Prostate gland (tissue), 2 donors: ENCODE data around the gene GOLPH3L.

Source experiments
- POLR2A ChIP-seq: fragments of 450-650 bp; IDR thresholded peaks from one replicate; pipeline ENCODE4 v1.6.1; 2016; ENCODE audit warnings: antibody characterized with exemption, mild to moderate bottlenecking
- POLR2AphosphoS5 ChIP-seq: sonication (generic); formaldehyde crosslinking; IDR thresholded peaks from one replicate; pipeline ENCODE4 v1.6.1; 2017; ENCODE audit warnings: antibody characterized with exemption
- TF ChIP-seq, protein P1 (sequence below), 4 experiments: fragments of 200-600 bp in 2 of 4; fragments of 450-650 bp in 2 of 4; sonication (generic) in 2 of 4; IDR thresholded peaks; 1 replicate in 3 of 4; 2 replicates in 1 of 4; pipeline ENCODE4 v1.5.1; 2016 to 2019; ENCODE audit warnings: antibody characterized with exemption in 4 of 4, mild to moderate bottlenecking in 2 of 4, moderate library complexity in 2 of 4

DNA sequence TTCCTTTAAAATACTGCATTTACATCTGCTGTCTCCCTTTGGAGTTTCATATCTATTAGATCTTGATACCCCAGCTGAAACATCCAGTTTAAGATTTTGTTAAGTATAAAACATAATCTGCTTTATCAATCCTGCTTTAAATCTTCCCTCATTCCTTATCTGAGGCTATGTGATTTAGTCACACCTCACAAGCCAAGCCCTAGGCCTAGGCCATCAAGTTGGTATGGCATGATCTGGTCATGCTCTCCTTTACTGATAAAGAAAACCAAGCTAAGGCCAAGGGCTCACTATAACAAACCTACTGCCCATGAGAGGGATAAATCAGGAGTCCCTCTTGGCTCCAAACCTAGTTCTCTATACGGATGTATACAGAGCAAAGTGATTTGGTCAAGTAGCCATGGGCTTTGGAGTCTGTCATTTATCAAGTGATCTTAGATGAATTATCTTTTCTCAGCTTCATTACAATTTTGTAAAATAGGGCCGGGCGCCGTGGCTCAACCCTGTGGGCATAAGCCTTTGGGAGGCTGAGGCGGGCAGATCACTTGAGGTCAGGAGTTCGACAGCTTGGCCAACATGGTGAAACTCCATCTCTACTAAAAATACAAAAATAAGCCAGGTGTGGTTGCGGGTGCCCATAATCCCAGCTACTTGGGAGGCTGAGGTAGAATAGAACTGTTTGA lies 90.4 kb downstream of the GOLPH3L start:
- TF ChIP-seq, protein P1, sequence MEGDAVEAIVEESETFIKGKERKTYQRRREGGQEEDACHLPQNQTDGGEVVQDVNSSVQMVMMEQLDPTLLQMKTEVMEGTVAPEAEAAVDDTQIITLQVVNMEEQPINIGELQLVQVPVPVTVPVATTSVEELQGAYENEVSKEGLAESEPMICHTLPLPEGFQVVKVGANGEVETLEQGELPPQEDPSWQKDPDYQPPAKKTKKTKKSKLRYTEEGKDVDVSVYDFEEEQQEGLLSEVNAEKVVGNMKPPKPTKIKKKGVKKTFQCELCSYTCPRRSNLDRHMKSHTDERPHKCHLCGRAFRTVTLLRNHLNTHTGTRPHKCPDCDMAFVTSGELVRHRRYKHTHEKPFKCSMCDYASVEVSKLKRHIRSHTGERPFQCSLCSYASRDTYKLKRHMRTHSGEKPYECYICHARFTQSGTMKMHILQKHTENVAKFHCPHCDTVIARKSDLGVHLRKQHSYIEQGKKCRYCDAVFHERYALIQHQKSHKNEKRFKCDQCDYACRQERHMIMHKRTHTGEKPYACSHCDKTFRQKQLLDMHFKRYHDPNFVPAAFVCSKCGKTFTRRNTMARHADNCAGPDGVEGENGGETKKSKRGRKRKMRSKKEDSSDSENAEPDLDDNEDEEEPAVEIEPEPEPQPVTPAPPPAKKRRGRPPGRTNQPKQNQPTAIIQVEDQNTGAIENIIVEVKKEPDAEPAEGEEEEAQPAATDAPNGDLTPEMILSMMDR (IDR thresholded peaks at IDR 0.05) = no peak
- no peak for TF ChIP-seq POLR2A
- no peak for TF ChIP-seq POLR2AphosphoS5
